SK-N-SH treated with all-trans-retinoic acid at 6 μM for 48 hours (cell line): Measurements from ENCODE around the gene C8G.

Experiments used
- ARNTL ChIP-seq: fragments of 450-650 bp; formaldehyde crosslinking; IDR thresholded peaks from 2 replicates; pipeline ENCODE4 v1.5.0; 2020; ENCODE audit warnings: low read depth, mild to moderate bottlenecking, moderate library complexity, borderline replicate concordance
- CREB5 ChIP-seq: fragments of 250-450 bp; sonication (Bioruptor Pico); IDR thresholded peaks from 2 replicates; pipeline ENCODE4 v1.5.1; 2020; ENCODE audit warnings: low read depth, mild to moderate bottlenecking, moderate library complexity
- CSRNP3 ChIP-seq: fragments of 250-450 bp; sonication (Bioruptor Pico); IDR thresholded peaks from 2 replicates; pipeline ENCODE4 v1.5.1; 2021; ENCODE audit warnings: mild to moderate bottlenecking, moderate library complexity
- ESRRG ChIP-seq: fragments of 250-450 bp; sonication (Bioruptor Pico); IDR thresholded peaks from 2 replicates; pipeline ENCODE4 v1.6.1; 2021; ENCODE audit warnings: mild to moderate bottlenecking
- PATZ1 ChIP-seq: fragments of 250-450 bp; sonication (Bioruptor Pico); IDR thresholded peaks from 2 replicates; pipeline ENCODE4 v1.8.0; 2020; ENCODE audit warnings: mild to moderate bottlenecking, moderate library complexity, borderline replicate concordance
- PPARA ChIP-seq: fragments of 250-450 bp; sonication (Bioruptor Pico); IDR thresholded peaks from 2 replicates; pipeline ENCODE4 v1.5.0; 2020; ENCODE audit warnings: mild to moderate bottlenecking, borderline replicate concordance
- TCF4 ChIP-seq: fragments of 250-450 bp; sonication (Bioruptor Pico); IDR thresholded peaks from 2 replicates; pipeline ENCODE4 v1.8.0; 2021; ENCODE audit warnings: mild to moderate bottlenecking, moderate library complexity, borderline replicate concordance
- TSHZ2 ChIP-seq: fragments of 250-450 bp; sonication (Bioruptor Pico); IDR thresholded peaks from 2 replicates; pipeline ENCODE4 v1.5.0; 2020; ENCODE audit warnings: mild to moderate bottlenecking, moderate library complexity
- ZNF70 ChIP-seq: fragments of 450-650 bp; formaldehyde crosslinking; IDR thresholded peaks from 2 replicates; pipeline ENCODE4 v1.5.0; 2020; ENCODE audit warnings: mild to moderate bottlenecking, moderate library complexity

GRCh38 chr9:136995362-136995761, 50.3 kb downstream of the C8G start:
- TF ChIP-seq ARNTL (no peak), PPARA (CRISPR knock-in tag) (no peak), ZNF70 (CRISPR knock-in tag) (no peak), PATZ1 (CRISPR knock-in tag) (no peak), TCF4 (CRISPR knock-in tag) (no peak), ESRRG (no peak), CSRNP3 (CRISPR knock-in tag) (no peak), TSHZ2 (no peak), CREB5 (CRISPR knock-in tag) (no peak)
